AG09319 (cell line): ENCODE results near the gene MAPK8IP2.

Source experiments
- DNase-seq: peaks from one replicate; pipeline ENCODE4 v3.0.0-alpha.2; 2010; ENCODE audit warnings: low read depth; ENCODE audit errors: extremely low read depth
- CTCF ChIP-seq: IDR thresholded peaks from 2 replicates; pipeline ENCODE4 v1.5.1; 2011; ENCODE audit warnings: low read depth, mild to moderate bottlenecking, inconsistent platforms, low read length, moderate library complexity

Gene MAPK8IP2

GRCh38 chr22:50569896-50570535 lies 30.6 kb upstream of the MAPK8IP2 start:
- TF ChIP-seq CTCF = no peak
- no peak for DNase-seq

- TF ChIP-seq CTCF = no peak
- no peak for DNase-seq
These were observed 29.7 kb upstream of the MAPK8IP2 start for GRCh38 chr22:50570861-50571260.

- DNase-seq = no peak
- no peak for TF ChIP-seq CTCF
These were observed 29.1 kb upstream of the MAPK8IP2 start for GRCh38 chr22:50571264-50572175.

GRCh38 chr22:50572965-50573364 lies 27.6 kb upstream of the MAPK8IP2 start:
- DNase-seq = no peak
- TF ChIP-seq CTCF = no peak

GRCh38 chr22:50573491-50574382 lies 26.9 kb upstream of the MAPK8IP2 start:
- no peak for DNase-seq
- no peak for TF ChIP-seq CTCF

GRCh38 chr22:50574383-50574755 lies 26.2 kb upstream of the MAPK8IP2 start:
- no peak for TF ChIP-seq CTCF
- DNase-seq = no peak
